DMS114 treated with DMSO at 0.1 percent for 48 hours (cell line): ENCODE measurements around the gene IPO5.
"Not testable (repeated sequence)": the region's sequence is repeated elsewhere in the genome, so short reads cannot be mapped to it uniquely, and the experiment has no call there.

Experiments
- DNase-seq: peaks from one replicate; lab custom pipeline; 2025; ENCODE audit not compliant: unreplicated experiment; lab: John Stamatoyannopoulos, UW

Gene IPO5

DNA sequence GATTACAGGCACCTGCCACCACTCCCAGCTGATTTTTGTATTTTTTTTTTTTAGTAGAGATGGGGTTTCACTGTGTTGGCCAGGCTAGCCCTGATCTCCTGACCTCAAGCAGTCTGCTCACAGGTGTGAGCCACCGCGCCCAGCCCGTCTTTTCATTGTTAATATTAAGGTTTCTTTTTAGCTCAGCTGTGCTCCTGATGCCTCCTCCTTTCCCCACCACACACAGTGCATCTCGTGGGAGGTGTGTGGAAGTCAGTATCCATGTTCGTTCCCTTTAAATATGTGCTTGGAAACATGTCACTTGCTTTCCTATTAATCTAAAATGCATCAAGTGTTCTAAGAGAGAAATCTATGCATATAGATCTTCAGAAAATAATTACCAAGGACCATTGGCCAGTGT is 53.5 kb downstream of the IPO5 start:
- DNase-seq: no peak

- DNase-seq: no peak
These were observed 59.8 kb downstream of the IPO5 start for GRCh38 chr13:98013241-98013640.

GRCh38 chr13:98014766-98015165 is 61.3 kb downstream of the IPO5 start:
- DNase-seq: no peak

DNA sequence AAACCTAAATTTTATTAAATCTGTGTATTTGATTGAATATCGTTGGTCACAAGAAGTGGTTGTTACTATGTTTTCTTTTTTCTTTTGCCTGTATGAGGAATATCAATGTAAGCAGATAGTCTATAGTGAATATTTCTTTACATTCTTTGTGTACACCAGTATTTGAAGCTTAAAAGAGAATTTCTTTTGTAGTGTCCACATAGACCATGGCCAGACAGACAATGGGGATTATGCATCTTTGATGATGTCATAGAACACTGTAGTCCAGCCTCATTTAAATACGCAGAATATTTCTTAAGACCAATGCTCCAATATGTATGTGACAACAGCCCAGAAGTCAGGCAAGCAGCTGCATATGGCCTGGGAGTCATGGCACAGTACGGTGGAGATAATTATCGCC is 64.8 kb downstream of the IPO5 start:
- no peak for DNase-seq

GRCh38 chr13:98019186-98019585 is 65.7 kb downstream of the IPO5 start:
- DNase-seq: no peak

- no peak for DNase-seq
These were observed 66.8 kb downstream of the IPO5 start for GRCh38 chr13:98020271-98020670.

DNA sequence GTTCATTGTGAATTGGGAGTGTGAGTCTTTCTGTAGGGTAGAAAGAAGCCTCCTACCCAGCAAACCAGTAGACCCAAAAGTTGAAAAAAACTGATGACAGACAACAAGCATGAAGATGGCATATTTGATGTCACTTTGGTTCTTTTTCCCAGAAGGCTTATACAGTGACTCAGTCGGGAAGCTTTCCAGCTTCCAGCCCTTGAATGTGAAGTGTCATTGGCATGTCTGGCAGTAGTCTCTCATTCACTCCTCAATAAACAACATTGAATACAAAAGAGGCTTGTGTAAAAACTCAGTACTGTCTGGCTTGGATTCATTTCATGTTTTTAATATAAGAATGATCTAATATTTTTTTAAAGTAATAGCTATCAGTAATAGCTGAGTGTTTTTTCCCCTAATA is 68.7 kb downstream of the IPO5 start:
- DNase-seq: no peak

DNA sequence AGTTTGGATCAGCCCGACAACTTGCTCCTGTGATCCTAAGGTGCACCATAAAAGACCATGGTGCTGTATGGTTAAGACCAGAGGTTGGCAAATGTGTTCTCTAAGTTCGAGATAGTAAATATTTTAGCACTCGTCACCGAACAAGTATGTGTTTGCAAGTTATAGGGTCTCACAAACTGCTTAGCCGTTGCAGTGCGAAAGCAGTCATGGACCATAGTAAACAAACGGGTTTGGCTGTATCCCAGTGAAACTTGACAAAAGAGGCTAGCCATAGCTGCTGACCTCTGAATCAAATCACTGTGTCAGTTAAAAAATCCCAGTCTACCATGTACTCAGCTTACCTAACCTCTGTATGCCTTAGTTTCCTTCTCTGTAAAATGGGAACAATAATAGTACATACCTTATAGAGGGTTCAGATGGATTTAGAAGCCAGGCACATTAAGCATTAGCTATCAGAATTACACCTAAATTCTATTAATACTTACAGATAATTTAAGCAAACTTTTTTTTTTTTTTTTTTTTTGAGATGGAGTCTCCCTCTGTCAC is 72.1 kb downstream of the IPO5 start:
- DNase-seq: no peak

- DNase-seq: no peak
These were observed 73.0 kb downstream of the IPO5 start for GRCh38 chr13:98026457-98026857.

GRCh38 chr13:98032168-98032567 is 78.7 kb downstream of the IPO5 start:
- no peak for DNase-seq

GRCh38 chr13:98033277-98034247 is 80.1 kb downstream of the IPO5 start:
- DNase-seq: peak; percentile 65

DNA sequence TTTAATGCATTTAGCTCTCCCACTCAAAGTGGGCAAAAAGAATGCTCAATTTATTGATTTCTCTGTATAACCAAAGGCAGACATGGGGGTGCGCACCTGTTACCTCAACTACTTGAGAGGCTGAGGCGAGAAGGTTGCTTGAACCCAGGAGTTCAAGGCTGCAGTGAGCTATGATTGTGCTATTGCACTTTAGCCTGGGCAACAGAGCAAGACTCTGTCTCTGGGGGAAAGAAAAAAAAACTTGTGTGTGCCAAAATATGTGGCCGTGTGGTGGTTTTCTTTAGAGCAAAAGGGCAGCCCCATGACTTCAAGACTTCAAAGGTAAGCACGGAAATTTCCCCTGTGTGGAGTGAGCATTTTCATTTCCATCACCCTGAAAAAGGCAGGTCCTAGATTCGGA is 81.9 kb downstream of the IPO5 start:
- DNase-seq: no peak

GRCh38 chr13:98036564-98037302 is 83.3 kb downstream of the IPO5 start:
- not testable (repeated sequence) for DNase-seq

GRCh38 chr13:98039261-98039660 is 85.8 kb downstream of the IPO5 start:
- no peak for DNase-seq

DNA sequence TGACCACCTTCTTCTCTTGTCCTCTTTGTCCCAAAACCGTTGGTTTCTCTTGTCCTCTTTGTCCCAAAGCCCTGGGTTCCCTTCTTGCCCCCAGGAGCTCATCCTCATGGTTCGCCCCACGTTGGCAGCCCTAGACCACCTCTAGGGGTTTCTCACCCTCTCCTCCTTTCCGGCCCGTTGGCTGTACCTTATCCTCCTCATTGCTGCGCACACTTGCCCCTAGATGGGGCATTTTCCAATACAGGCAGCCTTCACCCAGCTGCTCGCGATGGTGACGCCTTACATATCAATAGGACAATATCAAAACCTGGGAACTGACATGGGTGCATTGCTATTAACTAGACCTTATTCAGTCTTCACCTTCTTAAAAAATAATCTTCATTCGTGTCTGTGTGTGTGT is 86.5 kb downstream of the IPO5 start:
- no peak for DNase-seq

GRCh38 chr13:98041081-98041820 is 87.8 kb downstream of the IPO5 start:
- no peak for DNase-seq

GRCh38 chr13:98044301-98044700 is 90.8 kb downstream of the IPO5 start:
- DNase-seq: no peak

- not testable (repeated sequence) for DNase-seq
These were observed 94.3 kb downstream of the IPO5 start for GRCh38 chr13:98047785-98048184.

GRCh38 chr13:98048265-98048664 is 94.8 kb downstream of the IPO5 start:
- no peak for DNase-seq

DNA sequence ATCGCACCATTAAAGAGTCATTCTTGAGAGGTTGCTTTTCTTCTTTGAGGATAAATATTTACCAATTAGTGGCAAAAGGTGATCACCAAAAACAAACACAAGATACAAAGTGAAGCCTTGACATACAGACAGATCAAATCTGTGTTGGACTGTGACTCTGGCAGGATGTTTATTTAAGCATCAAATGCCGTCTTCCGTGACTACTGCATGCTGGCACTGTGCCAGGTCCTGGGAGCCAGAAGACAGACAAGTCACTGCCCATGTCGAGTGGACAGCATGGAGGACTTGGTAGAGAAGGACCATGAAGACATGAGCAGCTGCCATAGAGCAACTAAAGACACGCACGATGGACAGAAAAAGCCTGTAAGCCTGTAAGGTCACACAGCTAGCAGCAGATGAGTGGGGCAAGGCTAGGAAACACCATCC is 96.6 kb downstream of the IPO5 start:
- DNase-seq: no peak

DNA sequence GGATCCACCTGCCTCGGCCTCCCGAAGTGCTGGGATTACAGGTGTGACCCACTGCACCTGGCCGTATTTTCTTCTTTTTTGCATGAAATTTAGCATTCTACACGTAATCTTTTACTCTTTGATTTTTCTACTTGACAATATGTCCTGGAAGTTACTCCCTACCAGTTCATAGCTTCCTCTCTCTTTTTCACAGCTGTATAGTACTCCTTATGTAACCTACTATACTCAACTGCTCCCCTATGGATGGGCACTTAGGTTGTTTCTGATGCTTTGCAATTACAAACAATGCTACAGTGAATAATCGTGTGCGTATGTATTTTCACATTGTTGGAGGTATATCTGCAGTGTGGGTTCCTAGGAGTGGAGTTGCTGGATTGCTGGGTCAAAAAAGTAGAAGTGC is 98.9 kb downstream of the IPO5 start:
- DNase-seq: no peak
